GM12873 (cell line): ENCODE measurements around the gene LRRC72.

ENCODE experiments used
- TF ChIP-seq, protein P1 (sequence below): IDR thresholded peaks from 2 replicates; pipeline ENCODE4 v1.5.1; 2012; ENCODE audit warnings: low read depth, mild to moderate bottlenecking, moderate library complexity, low read length, control low read depth; ENCODE audit not compliant: insufficient read depth; ENCODE audit errors: missing control alignments

The LRRC72 gene

DNA sequence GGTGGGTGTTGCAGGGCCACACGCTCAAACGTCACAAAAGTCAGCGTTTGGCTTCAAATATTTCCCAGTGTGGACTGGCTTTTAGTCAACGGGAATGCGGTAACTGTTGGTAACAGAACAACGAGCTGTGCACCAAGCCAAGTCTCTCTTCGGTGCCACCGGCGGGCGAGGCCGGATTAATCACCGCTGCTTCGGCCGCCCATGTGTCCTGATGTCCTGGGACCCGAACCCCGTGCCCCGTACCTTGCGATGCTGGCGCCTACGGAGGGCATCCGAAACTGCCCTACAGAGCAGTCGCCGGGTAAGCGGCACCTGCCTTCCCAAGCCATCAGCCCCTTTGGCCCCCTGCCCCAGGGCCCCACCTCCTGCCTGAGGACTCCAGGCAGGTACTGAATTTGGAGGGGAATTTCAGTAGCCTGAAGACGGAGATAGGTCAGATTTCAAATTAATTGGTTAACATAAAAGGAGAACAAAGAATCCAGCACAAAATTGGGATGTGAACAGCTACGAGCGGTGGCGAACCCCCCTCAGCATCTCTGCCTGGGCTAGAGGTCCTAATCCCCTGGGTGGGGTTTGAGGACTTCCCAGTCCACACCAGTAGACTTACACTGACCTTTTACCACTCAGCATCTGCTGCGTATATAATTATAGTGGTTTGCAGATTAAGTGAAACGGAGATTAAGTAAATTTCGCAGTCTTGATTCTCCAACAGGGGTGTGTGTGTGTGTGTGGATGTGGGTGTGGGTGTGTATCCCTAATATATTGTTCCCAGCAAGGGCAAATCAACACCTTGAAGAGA lies at the start of gene LRRC72:
LRRC72 (plus strand) TSS at position 84 of the 799 bp plus-strand sequence; CDS start at position 212, 128 bp downstream.
- TF ChIP-seq, protein P1, sequence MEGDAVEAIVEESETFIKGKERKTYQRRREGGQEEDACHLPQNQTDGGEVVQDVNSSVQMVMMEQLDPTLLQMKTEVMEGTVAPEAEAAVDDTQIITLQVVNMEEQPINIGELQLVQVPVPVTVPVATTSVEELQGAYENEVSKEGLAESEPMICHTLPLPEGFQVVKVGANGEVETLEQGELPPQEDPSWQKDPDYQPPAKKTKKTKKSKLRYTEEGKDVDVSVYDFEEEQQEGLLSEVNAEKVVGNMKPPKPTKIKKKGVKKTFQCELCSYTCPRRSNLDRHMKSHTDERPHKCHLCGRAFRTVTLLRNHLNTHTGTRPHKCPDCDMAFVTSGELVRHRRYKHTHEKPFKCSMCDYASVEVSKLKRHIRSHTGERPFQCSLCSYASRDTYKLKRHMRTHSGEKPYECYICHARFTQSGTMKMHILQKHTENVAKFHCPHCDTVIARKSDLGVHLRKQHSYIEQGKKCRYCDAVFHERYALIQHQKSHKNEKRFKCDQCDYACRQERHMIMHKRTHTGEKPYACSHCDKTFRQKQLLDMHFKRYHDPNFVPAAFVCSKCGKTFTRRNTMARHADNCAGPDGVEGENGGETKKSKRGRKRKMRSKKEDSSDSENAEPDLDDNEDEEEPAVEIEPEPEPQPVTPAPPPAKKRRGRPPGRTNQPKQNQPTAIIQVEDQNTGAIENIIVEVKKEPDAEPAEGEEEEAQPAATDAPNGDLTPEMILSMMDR, result no peak

DNA sequence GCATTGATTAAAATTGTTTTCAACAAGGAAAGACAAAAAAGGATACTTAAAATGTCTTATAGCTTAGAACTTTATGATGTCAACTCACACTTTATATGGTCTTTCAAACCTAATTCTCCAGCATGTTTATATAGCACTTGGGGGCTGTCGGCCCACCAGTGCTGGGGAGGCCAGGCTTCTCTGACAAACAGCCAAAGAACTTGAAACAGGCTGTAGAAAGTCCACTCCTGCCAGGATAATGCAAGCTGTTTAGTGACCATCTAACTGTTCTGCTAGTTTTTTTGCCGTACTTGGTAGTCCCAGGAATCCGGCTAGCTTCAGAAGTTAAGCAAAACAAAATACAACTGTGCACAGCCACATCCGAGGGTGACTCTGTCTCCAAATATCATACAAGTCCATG lies 47.5 kb upstream of the LRRC72 start:
- TF ChIP-seq, protein P1, result no peak

DNA sequence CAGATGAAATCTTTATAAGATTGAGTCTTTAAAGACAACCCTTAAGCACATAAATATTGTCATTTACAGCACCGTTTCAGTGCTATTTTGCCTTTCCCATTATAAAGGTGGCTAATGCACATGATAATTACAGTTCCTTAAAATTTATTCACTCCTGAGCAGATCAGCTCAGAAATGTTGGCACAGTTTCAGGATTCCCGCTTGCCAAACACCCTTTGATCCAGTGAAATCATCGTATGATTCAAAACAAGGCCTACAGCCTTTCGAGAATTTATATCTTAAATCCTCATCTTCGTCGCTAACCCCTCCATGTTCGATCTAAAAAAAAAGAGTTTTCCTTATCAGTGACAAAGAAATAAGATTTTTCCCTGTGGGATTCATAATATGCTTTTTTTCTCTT lies 47.0 kb upstream of the LRRC72 start:
- TF ChIP-seq, protein P1, result no peak

DNA sequence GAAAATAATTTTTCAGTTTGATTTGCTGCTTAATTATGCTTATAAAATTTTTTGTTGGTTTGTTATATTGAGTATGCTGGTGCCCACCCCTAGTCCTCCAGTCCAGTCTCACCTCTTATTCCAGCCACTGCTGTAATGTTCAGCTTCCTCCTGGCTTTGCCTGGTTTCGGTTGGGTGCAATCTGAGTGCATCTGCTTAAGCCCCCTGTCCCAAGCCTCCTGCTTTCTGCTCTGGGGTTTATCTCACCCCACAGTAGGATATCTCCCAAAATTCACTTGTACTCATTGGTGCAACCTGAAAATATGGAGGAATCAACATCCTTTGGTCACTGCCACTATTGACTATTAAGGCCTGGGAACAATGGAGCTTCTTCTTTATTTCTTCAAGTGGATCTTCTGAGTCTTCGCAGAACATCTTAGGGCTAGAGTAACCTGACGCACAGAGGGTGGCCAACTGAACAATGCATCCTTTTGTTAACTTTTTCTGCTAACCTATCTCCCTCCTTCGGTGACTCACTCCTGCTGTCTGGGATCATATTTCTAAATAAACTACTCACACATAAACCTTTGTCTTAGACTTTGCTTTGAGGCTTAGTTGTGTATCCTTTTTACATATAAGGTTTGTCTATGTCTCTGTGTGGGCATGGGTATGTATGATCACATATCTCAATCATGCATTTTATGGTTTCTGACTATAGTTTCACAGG lies 42.0 kb upstream of the LRRC72 start:
- TF ChIP-seq, protein P1, result no peak

DNA sequence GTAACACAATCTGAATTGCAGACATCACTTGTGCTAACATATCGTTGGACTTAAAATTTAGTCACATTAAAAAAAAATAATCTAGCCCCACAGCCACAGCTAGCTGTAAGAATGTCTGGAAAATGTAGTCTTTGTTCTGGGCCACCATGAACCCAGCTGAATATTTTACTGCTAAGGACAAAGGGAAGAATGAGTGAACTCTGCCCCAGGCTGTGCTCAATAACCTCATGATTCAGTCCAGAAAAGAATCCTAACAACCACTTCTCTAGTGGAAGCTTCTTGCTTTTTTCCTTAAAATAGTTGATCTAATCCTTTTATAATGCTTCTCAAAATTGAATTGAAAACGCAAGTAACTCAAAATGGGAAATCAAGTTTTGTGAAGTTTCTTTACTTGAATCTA lies 35.5 kb upstream of the LRRC72 start:
- TF ChIP-seq, protein P1, result no peak

DNA sequence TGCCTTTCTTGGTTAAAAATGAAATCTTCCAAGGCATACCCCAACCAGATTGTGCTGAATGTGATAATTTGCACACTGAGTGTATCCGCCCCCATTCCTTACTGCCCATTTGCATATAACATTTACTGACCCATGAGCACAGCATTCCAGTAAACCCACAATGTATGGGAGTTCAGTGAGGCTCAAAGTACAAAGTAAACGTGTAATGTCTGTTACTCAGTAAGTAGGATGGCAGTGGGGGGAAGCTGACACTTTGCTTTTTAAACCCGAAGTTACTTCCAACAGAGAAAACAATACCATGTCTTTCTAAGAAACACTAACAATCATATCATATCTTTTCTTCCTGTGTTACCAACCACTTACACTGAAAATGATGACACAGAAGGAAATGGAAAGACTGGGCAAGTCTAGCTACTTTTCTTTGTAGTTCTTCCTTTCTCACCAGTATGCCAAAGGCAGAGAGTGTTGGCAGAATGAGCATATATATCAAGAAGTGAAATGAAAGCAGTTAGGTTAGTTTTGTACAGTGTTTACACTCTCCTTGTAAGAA lies 34.0 kb upstream of the LRRC72 start:
- TF ChIP-seq, protein P1, result no peak

DNA sequence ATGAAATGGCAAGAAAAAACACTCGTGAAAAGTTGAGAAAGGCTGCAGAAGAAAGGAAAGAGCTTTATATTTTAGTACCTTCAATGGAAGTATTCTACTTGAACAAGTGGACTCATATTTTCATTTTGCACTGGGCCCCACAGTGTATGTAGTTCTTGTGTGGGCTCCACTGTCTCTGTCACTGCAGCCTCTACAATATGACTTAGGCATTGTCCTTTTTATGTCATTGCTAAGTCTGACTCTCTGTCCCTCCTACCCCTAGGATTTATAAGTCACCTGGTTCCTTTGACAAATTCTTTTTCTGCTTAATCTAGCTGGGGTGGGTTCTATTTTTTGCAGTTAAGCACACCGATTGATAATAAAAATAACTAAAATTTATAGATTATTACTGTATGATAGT lies 33.4 kb upstream of the LRRC72 start:
- TF ChIP-seq, protein P1, result no peak
